ENCODE results near the gene PREB.

Gene PREB

DNA sequence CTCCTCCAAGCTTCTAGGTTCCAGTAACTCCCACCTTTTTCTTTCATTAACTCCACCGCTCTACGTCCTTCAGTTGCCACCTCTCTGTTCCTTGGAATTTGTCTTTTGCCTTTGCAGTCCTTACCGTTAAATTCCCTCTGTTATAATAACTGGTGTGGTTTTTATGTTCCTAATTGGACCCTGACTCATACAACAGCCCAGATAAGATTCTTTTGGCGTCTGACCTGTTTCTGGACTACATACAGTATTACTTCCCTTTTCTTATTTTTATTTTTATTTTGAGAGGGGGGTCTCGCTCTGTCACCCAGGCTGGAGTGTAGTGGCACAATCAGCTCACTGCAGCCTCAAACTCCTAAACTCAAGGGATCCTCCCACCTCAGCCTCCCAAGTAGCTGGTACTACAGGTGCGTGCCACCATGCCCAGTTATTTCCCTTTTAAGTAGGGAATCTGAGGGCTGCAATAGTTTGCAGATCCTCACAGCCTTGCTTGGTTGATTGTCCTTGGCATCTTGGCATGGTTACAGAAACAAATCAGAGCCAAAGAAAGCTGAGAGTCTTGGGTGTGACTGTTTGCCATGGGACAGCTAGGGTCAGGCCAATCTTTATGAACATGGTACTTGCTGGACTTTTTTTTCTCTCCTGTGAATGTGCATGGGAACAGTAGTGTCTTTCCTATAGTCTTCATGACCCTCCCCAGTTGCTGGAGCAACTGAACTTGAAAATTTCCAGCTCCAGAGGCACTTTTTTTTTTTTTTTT, 36.3 kb upstream of the PREB start:
- Histone ChIP-seq H3K9ac (ENCODE audit: low read length) (0 out of 2 replicates have a peak overlapping the region, but pooled peaks have one; percentile 36), H3K36me3 (ENCODE audit: low read length) (no peaks in the 10 kb centered on the region), H3K27me3 (ENCODE audit: low read length) (no peaks in the 10 kb centered on the region), H3K9me2 (replicated peaks; ENCODE audit: insufficient read depth, low read length) (no peaks in the 10 kb centered on the region), H3F3A (ENCODE audit: insufficient read depth) (no peaks in the 10 kb centered on the region), H4K20me1 (ENCODE audit: low read depth, low read length) (no peaks in the 10 kb centered on the region), H2AFZ (ENCODE audit: low read depth, low read length, severe bottlenecking) (peak overlapping the region; percentile 55), H3K27ac (ENCODE audit: low read depth, low read length) (no peak overlapping the region), H3K4me3 (ENCODE audit: insufficient read depth, low read length, poor library complexity, severe bottlenecking) (no peak overlapping the region), H3K9me3 (ENCODE audit: insufficient read depth, low read length) (no peaks in the 10 kb centered on the region), H3K4me2 (ENCODE audit: low read depth, low read length, poor library complexity, severe bottlenecking) (peak overlapping the region; percentile 47), H3K79me2 (ENCODE audit: insufficient read depth, low read length) (no peaks in the 10 kb centered on the region)
- TF ChIP-seq, protein P1, sequence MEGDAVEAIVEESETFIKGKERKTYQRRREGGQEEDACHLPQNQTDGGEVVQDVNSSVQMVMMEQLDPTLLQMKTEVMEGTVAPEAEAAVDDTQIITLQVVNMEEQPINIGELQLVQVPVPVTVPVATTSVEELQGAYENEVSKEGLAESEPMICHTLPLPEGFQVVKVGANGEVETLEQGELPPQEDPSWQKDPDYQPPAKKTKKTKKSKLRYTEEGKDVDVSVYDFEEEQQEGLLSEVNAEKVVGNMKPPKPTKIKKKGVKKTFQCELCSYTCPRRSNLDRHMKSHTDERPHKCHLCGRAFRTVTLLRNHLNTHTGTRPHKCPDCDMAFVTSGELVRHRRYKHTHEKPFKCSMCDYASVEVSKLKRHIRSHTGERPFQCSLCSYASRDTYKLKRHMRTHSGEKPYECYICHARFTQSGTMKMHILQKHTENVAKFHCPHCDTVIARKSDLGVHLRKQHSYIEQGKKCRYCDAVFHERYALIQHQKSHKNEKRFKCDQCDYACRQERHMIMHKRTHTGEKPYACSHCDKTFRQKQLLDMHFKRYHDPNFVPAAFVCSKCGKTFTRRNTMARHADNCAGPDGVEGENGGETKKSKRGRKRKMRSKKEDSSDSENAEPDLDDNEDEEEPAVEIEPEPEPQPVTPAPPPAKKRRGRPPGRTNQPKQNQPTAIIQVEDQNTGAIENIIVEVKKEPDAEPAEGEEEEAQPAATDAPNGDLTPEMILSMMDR (IDR thresholded peaks at IDR 0.05; ENCODE audit: insufficient read depth, low read length, poor library complexity, severe bottlenecking), result no peak
- no peak for TF ChIP-seq EZH2phosphoT487 (conservative IDR thresholded peaks at IDR 0.05; ENCODE audit: low read length)

- Histone ChIP-seq H3K79me2 (ENCODE audit: insufficient read depth, low read length) (no peaks in the 10 kb centered on the region), H3K9me3 (ENCODE audit: insufficient read depth, low read length) (no peaks in the 10 kb centered on the region), H2AFZ (ENCODE audit: low read depth, low read length, severe bottlenecking) (no peak overlapping the region), H4K20me1 (ENCODE audit: low read depth, low read length) (no peaks in the 10 kb centered on the region), H3K9me2 (replicated peaks; ENCODE audit: insufficient read depth, low read length) (no peaks in the 10 kb centered on the region), H3K4me3 (ENCODE audit: insufficient read depth, low read length, poor library complexity, severe bottlenecking) (no peak overlapping the region), H3F3A (ENCODE audit: insufficient read depth) (no peaks in the 10 kb centered on the region), H3K36me3 (ENCODE audit: low read length) (no peaks in the 10 kb centered on the region), H3K9ac (ENCODE audit: low read length) (no peak overlapping the region), H3K4me2 (ENCODE audit: low read depth, low read length, poor library complexity, severe bottlenecking) (peak overlapping the region; percentile 13), H3K27me3 (ENCODE audit: low read length) (no peaks in the 10 kb centered on the region), H3K27ac (ENCODE audit: low read depth, low read length) (no peak overlapping the region; the same call in 1 of the 2 replicates)
- TF ChIP-seq, protein P1 (IDR thresholded peaks at IDR 0.05; ENCODE audit: insufficient read depth, low read length, poor library complexity, severe bottlenecking), result no peak
- TF ChIP-seq EZH2phosphoT487 (conservative IDR thresholded peaks at IDR 0.05; ENCODE audit: low read length), result no peak
These were observed 30.7 kb upstream of the PREB start for GRCh38 chr2:27164960-27165763.

DNA sequence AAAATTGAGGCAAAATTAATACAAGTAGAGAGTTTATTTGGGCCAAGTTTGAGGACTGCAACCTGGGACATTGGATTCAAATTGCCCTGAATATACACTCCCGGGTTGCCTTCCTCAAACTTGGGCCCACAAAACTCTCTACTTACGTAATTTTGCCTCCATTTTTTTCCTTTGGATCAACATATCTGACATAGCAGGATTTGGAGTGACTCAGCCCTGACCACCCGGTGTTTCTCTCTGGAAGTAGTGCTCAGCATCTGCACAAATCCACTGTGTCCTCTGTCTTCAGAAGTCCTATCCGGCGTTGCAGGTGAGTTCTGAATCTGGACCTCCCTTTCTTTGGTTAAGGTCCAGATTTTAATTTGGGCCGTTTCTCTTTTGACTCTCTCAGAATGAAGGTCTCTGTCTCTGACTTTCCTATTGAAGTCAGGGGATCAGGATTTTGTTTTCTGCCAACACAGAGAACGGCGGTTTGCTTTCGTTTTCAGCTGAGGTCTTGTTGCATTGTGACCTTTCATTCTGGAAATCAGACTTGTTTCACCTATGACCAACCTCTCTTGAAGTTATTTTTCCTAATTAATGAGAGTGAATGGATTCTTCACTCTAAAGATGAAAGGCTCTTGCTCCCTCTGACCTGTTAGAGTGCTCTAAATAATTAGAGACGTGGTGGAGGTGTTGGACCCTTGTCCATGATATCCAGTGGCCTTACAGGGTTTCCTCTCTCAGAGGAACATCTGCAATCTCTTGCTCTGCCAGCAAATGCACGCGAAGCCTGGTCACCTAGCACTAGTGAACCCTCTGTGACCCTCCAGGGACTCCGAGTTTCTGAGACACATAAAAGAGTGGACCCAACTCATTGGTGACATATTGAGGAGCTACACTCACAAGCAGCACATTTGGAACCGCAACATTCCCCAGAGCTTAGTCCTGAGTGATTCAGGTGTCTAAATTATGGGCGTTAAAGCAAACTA, 28.0 kb upstream of the PREB start:
- H4K20me1 ChIP-seq (ENCODE audit: low read depth, low read length), result no peaks in the 10 kb centered on the region
- H3K4me3 ChIP-seq (ENCODE audit: insufficient read depth, low read length, poor library complexity, severe bottlenecking), result no peak overlapping the region
- no peaks in the 10 kb centered on the region for H3K9me3 ChIP-seq (ENCODE audit: insufficient read depth, low read length)
- no peaks in the 10 kb centered on the region for H3K79me2 ChIP-seq (ENCODE audit: insufficient read depth, low read length)
- TF ChIP-seq EZH2phosphoT487 (conservative IDR thresholded peaks at IDR 0.05; ENCODE audit: low read length), result no peak
- TF ChIP-seq, protein P1 (IDR thresholded peaks at IDR 0.05; ENCODE audit: insufficient read depth, low read length, poor library complexity, severe bottlenecking), result no peak
- no peaks in the 10 kb centered on the region for H3F3A ChIP-seq (ENCODE audit: insufficient read depth)
- H3K9me2 ChIP-seq (replicated peaks; ENCODE audit: insufficient read depth, low read length), result no peaks in the 10 kb centered on the region
- no peak overlapping the region for H2AFZ ChIP-seq (ENCODE audit: low read depth, low read length, severe bottlenecking)
- H3K36me3 ChIP-seq (ENCODE audit: low read length), result no peaks in the 10 kb centered on the region
- no peak overlapping the region for H3K9ac ChIP-seq (ENCODE audit: low read length)
- no peak overlapping the region for H3K4me2 ChIP-seq (ENCODE audit: low read depth, low read length, poor library complexity, severe bottlenecking)
- no peak overlapping the region for H3K27ac ChIP-seq (ENCODE audit: low read depth, low read length)
- no peaks in the 10 kb centered on the region for H3K27me3 ChIP-seq (ENCODE audit: low read length)
